ENCODE results near the gene APCDD1. TPM values are rescaled to one million over a fixed set of nuclear protein-coding genes. Genes with fewer than 3 reads are reported as not detected.

The APCDD1 gene
- total and polyA plus RNA-seq, 2 of the 8 experiments (the other 6 are each of a cell fraction or from before 2014, with no cell fraction given) = 2.6 to 3.6 TPM

- H3K4me2 ChIP-seq (ENCODE audit: insufficient read depth in 1 of 2, low read depth in 2 of 2, low read length in 2 of 2) = peak overlapping the region; percentile 38 to 82
- no peak for TF ChIP-seq CREB1 (IDR thresholded peaks at IDR 0.05)
- no peak for TF ChIP-seq CTBP2 (IDR thresholded peaks at IDR 0.05; ENCODE audit: borderline replicate concordance, insufficient read depth, insufficient read length, low read length)
- no peak for TF ChIP-seq CBX5 (IDR thresholded peaks at IDR 0.05; ENCODE audit: low read depth, low read length)
These were observed 1.1 kb upstream of the APCDD1 start for GRCh38 chr18:10453261-10453805.

More at GRCh38 chr18:10453261-10453805, 1.1 kb upstream of the APCDD1 start:
- Histone ChIP-seq H3K4ac (replicated peaks; ENCODE audit: insufficient read length, low read depth, low read length) (no peak overlapping the region), H3K18ac (ENCODE audit: extremely low read depth, low read length) (no peak overlapping the region; the same call in 1 of the 2 replicates), H3K56ac (replicated peaks; ENCODE audit: insufficient read length, low read depth, low read length) (no peak overlapping the region), H2BK120ac (replicated peaks; ENCODE audit: low read depth, low read length) (no peak overlapping the region), H3K14ac (ENCODE audit: insufficient read length) (no peak overlapping the region), H3K4me3 (ENCODE audit: extremely low read depth in 1 of 4, insufficient read depth in 2 of 4, low read depth in 3 of 4, low read length in 4 of 4) (peak overlapping the region; percentile 45 to 95 (median 62)), H3K23me2 (ENCODE audit: low read depth, low read length) (peaks cover 7% of the 10 kb centered on the region; the same call in 1 of the 2 replicates), H2AFZ (ENCODE audit: low read length) (peak overlapping the region; percentile 87; the same call in 1 of the 2 replicates), H3K27ac (ENCODE audit: low read depth, low read length) (no peak overlapping the region), H2BK5ac (ENCODE audit: low read depth, low read length) (no peak overlapping the region), H2BK15ac (ENCODE audit: low read length) (no peak overlapping the region), H3K27me3 (replicated peaks in 1 of 4; ENCODE audit: control insufficient read depth in 3 of 4, extremely low read depth in 1 of 4, insufficient read depth in 3 of 4, low read length in 3 of 4) (peaks cover 5 to 25% (median 19%) of the 10 kb centered on the region in 4 experiments; a peak in 6 of 7 replicates), H4K5ac (ENCODE audit: insufficient read length, low read depth, low read length) (no peak overlapping the region), H3K23ac (ENCODE audit: insufficient read length) (no peak overlapping the region), H3K9me3 (ENCODE audit: insufficient read depth in 2 of 2, low read depth in 1 of 2, low read length in 1 of 2) (no peaks in the 10 kb centered on the region), H4K91ac (replicated peaks; ENCODE audit: insufficient read length, low read length) (no peak overlapping the region), H2AK5ac (ENCODE audit: low read depth, low read length) (no peak overlapping the region), H3K79me2 (ENCODE audit: control insufficient read depth in 1 of 2, insufficient read depth in 2 of 2, low read length in 2 of 2) (no peaks in the 10 kb centered on the region), H4K8ac (ENCODE audit: extremely low read depth, insufficient read depth, low read length) (0 out of 2 replicates have a peak overlapping the region, but pooled peaks have one; percentile 58), H3K9ac (replicated peaks in 1 of 4; ENCODE audit: extremely low read depth in 1 of 4, low read depth in 3 of 4, low read length in 3 of 4) (no peak overlapping the region), H3K79me1 (ENCODE audit: low read depth, low read length) (no peaks in the 10 kb centered on the region), H2BK20ac (ENCODE audit: low read length) (0 out of 2 replicates have a peak overlapping the region, but pooled peaks have one; percentile 9), H2BK12ac (ENCODE audit: low read depth, low read length) (no peak overlapping the region), H3K36me3 (ENCODE audit: control insufficient read depth in 2 of 4, insufficient read depth in 4 of 4, low read length in 3 of 4) (no peaks in the 10 kb centered on the region), H3K4me1 (replicated peaks in 1 of 4; ENCODE audit: control insufficient read depth in 3 of 4, insufficient read depth in 4 of 4, low read length in 3 of 4) (peaks cover 0 to 11% (median 5%) of the 10 kb centered on the region in 4 experiments; a peak in 6 of 7 replicates), H4K20me1 (replicated peaks in 1 of 2; ENCODE audit: control insufficient read depth in 1 of 2, insufficient read depth in 2 of 2, low read length in 2 of 2) (peaks cover 0 to 2% of the 10 kb centered on the region in 2 experiments)
- DNase-seq (ENCODE audit: low read depth in 1 of 2, low spot score in 2 of 2) (peak in 1 of 2 experiments; percentile 59), FAIRE-seq (no peak)
- CTCF ChIA-PET (ENCODE audit: partially characterized antibody) = no interaction called here
- POLR2A ChIA-PET (ENCODE audit: partially characterized antibody) = no interaction called here
- 29% methylated on average over 11 of the region's 11 CpGs; no CpG with 5 or more reads in 1 of the 2 experiments for WGBS, 2 experiments (ENCODE audit: extremely low coverage in 1 of 2, insufficient coverage in 1 of 2, insufficient read length in 1 of 2, insufficient replicate concordance in 2 of 2, low coverage in 1 of 2, low lambda C conversion rate in 2 of 2, missing lambda C conversion rate in 1 of 2)

All from H1 (cell line).